NCI-H2196 treated with DMSO at 0.1 percent for 48 hours (cell line): ENCODE data around the gene INTS7.
A peak's percentile ranks its signal among the peaks of the same experiment; 100 is the strongest.
"Not testable (repeated sequence)": the region's sequence is repeated elsewhere in the genome, so short reads cannot be mapped to it uniquely, and the experiment has no call there.

Experiments used
- DNase-seq: peaks from one replicate; lab custom pipeline; 2025; ENCODE audit not compliant: unreplicated experiment; lab: John Stamatoyannopoulos, UW

The INTS7 gene

DNA sequence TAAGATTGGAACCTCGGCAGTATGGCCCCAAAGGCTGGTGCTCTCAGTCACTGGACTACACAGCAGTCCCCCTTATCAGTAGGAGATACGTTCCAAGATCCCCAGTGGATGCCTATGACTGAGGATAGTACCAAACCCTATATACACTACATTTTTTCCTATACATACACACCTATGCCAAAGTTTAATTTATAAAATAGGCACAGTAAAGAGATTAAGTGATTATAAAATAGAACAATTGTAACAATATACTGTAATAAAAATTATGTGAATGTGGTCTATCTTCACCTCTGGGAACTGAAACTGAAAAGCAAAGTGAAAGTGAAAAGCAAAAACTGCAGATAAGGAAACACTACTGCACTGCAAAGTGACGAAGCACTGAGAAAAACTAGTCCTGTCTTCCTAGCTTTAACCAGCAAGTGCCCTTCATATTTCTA is 96.8 kb downstream of the INTS7 start:
- DNase-seq, result no peak

DNA sequence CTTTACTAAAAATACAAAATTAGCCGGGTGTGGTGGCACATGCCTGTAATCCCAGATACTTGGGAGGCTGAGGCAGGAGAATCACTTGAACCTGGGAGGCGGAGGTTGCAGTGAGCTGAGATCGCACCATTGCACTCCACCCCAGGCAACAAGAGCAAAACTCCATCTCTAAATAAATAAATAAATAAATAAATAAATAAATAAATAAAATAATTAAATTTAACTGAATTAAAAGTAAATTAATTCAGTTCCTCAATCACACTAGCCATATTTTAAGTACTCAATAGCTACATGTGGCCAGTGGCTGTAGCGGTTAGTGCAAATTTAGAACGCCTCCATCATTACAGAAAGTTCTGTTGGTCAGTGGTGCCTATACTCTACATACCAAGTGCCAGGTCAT is 97.9 kb downstream of the INTS7 start:
- DNase-seq, result not testable (repeated sequence)

DNA sequence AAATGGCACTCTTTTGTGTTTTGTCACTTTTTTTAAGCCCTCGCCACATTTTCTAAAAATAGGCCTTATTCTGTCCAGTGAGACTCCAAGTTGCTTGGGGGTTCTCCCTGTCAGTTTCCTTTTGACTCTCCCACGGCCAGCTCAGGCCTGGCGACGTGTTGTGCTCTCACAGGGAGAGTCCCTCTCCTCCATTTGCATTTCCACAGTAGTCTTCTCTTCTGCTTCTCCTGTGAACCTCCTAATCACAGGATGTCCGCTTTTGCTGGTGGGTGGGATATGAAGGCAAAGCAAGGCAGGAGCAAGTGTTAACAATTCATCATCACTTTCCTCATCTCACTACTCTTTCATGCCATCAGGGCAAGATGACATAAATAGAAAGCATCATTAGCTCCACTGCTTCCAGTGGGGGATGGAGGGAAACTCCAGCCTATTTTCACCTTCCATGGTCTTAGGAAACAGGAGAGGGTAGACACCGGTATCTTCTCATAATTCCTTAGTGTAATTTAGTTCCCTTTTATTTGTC is 99.8 kb downstream of the INTS7 start:
- no peak for DNase-seq

DNA sequence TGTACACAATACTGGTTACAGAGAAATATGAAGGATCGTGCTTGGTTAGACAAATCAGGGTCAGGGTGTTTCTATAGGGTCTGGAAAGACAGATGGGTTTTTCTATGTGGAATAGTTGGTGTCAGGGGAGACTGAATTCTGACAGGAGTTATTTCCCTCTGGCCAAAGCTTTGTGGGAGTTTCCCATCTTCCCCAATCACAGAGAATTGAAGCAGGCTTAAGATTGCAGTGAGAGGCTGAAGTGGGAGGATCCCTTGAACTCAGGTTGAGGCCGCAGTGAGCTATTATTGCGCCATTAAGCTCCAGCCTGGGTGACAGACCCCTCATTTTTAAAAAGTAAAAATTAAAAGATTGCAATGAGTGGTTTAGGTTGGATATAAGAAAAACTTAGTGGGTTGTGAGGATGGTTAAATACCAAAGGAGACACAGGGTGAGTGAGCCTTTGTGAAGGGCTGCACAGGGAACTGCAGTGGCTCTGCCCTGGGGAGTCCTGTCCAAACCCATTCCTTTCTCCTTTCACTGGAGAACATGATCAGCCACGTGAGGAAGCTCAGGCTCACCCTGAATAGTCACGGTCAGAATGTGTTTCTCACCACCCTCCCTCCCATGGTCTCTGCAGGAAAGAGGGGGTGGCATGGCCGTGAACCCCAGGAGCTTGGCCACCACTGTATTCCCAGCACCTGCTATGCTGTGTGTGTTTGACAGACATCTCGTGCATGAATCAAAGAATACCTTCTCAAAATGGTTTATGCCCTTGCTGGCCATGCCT is 101.2 kb downstream of the INTS7 start:
- no peak for DNase-seq

DNA sequence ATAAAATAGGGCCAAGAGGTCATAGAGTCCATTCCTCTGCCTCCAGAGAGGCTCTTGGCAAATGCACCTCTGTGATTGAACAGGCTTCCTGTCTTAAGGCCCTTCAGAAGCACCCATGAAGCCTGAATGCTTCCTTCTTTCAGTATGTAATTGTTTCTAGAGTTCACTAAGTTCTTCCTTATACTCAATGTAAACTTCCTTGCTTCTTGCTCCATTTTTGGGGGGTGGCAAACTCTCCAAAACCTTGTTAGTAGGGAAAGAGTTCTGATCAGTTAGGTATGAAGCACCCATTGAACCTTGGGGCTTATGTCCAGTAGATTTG is 102.5 kb downstream of the INTS7 start:
- DNase-seq, result no peak

DNA sequence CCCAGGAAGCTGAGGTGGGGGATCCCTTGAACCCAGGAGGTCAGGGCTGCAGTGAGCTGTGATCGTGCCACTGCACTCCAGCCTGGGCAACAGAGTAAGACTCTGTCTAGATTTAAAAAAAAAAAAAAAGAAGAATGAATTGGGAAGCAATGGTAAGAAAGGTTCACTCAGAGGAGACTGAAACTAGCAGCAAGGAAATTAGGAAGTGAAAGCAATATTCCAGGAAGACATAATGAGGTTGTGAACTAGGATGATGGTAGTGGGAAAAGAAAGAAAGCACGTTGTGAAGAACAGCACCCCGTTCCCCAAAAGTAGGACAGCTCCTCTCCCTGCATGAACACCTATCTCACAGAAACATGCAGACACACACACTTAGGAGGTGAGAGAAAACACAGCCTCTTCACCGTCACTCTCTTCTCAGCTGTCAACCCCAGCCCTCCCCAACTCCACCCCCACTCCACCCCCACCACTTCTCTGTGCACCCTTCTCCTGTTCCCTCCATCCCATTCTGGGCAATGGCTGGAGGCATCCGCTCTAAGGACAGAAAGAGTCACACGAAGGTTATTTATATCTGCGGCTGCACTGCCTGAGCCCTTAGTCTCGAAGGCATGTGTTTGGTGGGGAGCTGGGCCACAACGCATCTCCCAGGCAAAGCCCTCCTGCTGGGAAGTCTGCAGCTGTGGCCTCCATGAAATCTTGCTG is 103.0 kb downstream of the INTS7 start:
- DNase-seq, result no peak

DNA sequence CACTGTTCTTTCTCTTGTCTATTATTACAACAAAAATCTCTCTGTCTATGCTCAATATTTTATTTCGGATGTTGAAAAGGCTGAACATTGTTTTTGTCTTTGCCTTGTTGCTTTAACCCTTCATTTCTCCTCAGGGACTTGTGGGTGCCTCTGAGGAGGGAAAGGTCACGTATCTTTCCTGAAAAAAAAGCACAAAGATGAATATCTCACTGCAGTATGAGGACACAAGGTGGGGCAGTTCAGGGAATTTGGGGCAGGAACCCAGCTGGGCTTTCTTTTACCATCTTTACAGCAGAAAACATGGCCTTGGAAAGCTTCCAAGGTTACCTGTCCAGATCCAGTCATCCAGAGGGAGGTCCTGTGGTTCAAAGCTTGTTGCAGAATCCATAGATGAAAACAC is 105.7 kb downstream of the INTS7 start:
- no peak for DNase-seq

DNA sequence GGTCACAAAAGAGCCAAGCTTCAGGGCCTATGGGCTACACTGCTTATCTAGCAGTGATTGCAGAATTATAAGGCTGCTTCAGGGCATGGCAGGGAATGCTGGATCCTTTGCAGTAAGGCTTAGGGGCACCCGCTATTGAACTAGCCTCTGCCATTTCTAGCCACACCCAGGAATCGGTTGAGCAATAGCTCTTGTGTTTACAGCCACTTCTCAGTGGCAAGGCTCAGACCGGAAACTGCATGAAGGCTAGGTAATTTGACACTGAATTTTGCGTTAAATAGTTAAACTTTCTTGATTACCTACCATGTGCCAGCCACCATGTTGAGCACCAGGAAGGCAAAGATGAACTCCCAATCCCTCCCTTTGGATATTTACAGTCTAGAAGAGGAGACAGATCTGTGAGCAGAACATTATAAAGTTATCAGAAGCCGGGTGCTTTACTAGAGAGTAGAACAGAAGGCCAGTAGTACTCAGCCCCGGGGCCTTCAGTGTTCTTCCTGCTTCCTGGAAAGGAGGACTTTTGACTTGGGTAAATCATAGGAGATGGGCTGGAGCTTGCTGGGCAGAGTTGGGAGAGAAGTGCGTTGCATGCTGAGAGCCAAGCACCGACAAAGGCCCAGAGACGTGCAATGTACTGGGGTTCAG is 106.2 kb downstream of the INTS7 start:
- peak; percentile 49 for DNase-seq

DNA sequence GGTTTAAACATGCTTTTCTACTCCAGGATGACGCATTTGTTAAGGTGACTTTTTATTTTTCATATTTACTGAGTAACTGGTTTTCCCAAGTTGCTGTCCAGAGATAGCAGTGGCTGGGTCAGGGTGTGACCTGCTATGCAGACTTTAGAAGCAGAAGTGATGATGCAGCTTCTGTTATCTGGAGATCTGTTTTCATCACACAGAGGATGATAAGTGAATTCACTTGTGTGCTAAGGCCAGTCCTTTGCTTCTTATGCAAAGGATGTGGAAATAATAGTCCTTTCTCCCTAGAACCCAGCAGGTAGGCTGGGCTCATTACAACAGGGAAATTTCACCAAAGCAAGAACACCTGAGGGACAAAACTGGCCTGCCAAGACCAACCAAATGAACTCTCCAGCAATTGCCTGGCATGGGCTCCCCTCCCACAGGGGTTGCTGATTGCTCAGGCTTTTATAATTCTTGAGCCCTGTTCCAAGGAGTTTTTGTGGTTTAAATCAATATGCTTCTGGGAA is 107.0 kb downstream of the INTS7 start:
- DNase-seq, result no peak

DNA sequence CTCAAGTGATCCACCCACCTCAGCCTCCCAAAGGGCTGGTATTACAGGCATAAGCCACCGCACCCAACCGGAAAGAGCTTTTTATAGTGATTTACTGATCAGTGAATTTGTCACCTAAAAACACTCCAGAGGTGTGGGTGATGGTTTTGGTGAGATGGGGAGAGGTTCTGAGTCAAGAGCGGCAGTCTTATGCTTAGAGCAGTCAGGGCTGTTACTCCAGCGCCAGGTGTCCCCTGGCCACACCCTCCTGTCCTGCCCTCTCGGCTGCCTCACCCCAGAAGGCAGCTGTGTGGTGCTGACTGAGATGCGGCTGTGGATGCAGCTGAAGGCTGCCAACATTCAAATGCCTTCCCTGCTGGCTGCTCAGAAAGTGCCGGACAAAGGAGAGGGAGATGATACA is 110.3 kb downstream of the INTS7 start:
- peak; percentile 58 for DNase-seq

DNA sequence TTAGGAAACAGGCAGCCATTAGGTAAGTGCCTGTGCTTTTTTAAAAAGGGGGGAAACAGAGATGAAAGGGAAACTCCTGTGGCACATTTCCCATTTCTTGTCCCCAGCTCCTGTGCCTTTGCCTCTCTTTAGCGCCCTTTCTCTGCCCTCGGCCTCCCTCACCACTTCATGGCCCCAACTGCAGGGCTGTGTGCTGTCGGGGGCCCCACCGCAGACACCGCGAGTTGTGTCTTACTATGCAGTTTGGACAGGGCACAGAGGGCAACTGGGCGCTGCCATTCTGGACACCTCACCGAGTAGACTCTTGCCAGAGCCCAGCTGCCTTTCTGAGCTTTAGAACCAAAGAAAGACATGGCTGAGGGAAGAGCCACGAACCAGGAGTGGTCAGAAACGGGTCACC is 111.1 kb downstream of the INTS7 start:
- DNase-seq, result no peak

DNA sequence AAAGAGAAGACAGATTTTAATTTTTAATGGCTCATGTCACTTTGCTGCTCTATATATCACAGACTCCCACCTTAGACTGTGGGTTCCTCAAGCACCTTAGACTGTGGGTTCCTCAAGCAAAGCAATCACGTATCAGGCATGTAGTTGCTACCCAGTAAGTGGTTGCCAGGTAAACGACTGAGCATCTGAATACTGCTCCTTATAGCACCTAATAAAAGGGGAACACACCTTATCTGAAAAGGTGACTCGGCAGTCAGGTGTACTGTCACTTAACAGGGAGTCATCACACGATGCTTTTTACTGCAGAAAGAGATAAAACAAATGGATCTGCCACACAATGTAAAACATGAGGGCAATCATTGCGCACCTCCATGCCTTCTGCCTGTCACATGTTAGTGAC is 112.3 kb downstream of the INTS7 start:
- no peak for DNase-seq

DNA sequence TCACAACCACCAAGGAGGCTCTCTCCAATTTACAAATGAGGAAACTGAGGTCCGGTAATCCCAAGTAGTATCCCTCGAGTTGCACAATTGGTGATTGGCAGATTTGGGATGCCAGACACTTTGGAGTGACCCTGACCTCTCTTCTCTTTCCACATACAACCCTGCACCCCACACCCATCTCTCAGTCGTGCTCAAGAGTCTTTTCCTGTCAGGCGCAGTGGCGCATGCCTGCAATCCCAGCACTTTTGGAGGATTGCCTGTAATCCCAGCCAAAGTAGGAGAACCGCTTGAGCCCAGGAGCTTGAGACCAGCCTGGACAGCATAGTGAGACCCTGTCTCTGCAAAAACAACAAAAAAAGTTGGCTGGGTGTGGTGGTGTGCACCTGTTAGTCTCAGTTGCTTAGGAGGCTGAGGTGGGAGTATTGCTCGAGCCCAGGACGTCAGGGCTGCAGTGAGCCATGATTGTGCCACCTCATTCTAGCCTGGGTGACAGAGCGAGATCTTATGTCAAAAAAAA is 113.7 kb downstream of the INTS7 start:
- no peak for DNase-seq

DNA sequence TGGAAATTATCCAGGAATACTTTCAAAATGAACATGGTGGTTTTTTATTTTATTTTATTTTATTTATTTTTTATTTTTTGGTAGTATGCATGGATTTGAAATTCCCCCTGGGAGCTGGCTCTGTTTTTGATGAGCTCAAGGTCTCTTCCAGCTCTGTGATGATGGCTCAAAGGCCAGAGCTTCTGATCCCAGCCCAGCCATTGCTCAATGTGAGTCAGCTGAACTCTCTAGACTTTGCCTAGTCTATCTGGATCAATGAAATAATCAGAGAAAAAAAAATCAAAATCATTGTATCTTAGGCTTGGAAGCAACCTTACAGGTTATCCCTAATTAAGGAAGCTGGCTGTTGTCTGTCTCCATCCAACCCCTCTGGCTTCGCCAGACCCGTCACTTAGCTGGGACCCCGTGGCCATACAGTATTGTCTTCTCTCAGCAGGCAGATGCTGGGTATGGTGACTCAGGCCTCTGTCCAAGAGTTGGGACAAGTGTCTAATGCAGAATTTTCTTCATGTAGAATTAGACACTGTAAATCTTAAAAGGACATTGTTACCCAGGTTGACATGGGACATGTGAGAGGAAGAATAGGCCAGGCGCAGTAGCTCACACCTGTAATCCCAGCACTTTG is 114.6 kb downstream of the INTS7 start:
- DNase-seq, result no peak

DNA sequence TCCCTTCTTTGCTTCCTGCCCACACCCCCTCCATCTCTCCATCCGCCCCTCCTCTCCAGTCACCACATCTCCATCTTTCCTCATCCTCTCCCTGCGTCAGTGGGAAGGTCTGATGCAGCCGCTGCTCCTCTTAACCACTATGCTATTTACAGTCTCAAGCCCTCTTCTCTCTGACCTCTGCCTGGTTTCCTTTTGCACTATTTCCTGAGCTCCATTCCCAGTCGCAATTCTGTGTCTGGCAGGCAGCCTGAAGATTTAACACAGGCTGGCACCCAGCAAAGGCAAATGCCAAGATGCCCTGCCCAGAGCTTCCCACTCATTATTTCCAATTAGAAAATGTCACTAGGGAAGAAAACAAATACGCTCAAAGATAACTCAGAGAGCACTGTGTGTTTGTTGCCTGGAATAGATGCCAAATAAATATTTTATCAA is 115.2 kb downstream of the INTS7 start:
- peak; percentile 59 for DNase-seq

DNA sequence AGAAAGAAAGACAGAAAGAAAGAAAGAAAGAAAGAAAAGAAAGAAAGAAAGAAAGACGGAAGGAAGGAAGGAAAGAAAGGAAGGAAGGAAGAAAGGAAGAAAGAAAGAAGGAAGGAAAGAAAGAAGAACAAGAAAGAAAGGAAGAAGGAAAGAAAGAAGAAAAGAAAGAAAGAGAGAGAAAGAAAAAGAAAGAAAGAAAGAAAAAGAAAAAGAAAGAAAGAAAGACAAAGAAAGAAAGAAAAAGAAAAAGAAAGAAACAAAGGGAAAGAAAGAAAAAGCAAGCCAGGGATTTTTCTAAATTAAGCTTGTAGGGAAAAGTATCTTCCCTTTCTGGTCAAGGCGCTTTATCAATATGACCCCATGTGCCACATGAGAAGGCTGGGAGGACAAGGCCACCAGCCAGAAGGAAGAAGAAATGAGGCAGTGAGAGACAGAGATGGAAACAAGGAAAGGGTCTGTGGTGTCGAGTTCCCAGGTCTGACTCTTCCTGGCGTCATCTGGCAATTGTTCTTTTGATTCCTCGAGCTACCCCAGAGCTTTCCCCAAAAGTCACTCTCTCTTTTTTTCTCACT is 116.4 kb downstream of the INTS7 start:
- DNase-seq, result no peak

DNA sequence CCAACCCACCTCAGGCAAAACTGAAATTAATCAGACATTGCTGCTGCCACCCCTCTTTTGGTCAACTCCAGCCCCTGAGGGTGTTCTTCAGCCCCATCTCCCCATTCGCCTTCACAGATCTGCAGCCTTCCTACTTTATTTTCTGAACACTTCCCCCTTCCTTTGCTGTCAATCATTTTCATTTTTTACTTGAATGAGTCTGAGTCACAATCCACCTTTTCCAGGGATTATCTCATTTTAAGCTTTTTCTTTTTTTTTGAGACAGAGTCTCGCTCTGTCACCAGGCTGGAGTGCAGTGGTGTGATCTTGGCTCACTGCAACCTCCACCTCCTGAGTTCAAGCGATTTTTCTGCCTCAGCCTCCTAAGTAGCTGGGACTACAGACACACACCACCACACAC is 118.9 kb downstream of the INTS7 start:
- DNase-seq, result not testable (repeated sequence)

DNA sequence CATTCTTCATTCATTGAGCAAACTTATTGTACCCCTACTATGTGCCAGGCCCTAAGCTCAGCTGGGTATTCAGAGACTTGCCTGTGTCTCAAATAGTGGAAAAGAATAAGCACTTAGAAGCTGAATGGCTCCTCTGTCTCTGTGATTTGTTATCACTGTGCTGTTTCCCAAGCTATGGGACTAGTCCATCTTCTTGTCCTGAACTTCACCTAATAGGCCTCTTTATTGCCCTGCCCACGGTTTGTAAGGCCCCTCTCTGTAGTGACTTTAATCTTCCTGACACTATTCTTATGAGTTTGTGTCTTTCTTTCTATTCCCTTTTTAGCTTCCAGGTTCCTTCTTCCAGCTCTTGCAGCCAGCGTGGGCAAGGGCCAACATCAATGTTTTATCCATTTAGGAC is 119.4 kb downstream of the INTS7 start:
- no peak for DNase-seq

DNA sequence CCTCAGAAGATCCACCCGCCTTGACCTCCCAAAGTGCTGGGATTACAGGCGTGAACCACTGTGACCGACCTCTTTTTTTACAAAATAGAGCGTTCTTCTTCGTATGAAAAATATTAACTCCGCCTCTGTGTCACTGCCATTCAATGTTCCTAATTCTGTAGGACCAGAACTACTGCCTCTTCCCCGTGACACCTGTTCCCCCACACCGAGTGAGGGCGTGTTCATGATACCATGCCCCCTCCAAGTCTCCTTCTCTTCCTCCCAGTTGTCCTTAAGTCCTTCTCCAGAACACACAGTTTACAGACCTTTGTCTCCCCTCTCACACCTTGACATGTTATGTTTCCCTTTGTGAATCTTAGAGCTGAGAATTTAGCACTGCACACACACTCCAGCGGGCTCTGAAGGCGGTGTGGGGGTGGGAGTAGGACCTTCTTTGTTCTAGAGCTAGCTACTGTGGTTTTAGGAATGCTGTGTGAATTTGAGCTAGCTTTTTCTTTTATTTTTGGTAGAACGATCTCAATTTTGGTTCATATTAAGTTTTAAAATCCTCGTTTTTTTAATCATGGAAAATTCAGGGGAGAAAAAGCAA is 122.4 kb downstream of the INTS7 start:
- DNase-seq, result no peak

DNA sequence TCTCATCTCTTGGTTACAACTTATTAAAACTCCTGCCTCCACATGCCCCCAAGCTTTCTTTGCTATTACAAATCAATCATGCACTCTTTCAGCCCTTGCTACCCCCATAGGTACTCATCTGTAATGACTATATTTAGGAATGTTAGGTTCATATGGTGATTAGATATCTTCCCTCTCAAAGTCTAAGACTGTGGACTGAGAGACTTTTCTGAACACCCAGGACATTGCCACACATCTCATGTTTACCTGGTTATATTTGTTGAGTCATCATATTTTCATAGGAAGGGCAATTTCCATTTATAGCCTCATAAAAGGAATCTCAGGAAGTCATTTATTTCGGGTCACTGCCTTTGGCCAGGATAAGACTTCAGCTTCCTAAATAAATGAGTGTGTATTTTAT is 123.3 kb downstream of the INTS7 start:
- no peak for DNase-seq
